AML-193 (cell line): ENCODE results near the gene EEF2K.

Experiments
- DNase-seq, 2 experiments: peaks; one replicate each; lab custom pipeline; 2025; lab: John Stamatoyannopoulos, UW

The EEF2K gene

DNA sequence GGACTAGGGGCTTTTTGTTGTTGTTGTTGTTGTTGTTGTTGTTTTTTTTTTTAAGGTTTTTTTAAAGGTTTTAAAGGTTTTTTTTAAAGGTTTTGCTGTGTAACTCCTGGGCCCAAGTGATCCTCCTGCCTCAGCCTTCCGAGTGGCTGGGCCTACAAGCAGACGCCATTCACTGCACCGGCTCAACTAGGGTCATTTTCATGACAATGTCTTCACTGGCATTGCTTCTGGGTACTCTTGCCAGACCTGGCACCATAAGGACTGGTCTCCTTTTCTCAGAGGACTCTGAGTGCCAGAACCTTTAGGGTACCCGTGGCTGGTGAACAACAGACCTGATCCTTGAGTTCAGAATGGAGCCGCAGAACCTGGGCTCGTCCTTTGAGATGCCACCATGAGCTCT lies 111.5 kb downstream of the EEF2K start:
- no peak for DNase-seq

DNA sequence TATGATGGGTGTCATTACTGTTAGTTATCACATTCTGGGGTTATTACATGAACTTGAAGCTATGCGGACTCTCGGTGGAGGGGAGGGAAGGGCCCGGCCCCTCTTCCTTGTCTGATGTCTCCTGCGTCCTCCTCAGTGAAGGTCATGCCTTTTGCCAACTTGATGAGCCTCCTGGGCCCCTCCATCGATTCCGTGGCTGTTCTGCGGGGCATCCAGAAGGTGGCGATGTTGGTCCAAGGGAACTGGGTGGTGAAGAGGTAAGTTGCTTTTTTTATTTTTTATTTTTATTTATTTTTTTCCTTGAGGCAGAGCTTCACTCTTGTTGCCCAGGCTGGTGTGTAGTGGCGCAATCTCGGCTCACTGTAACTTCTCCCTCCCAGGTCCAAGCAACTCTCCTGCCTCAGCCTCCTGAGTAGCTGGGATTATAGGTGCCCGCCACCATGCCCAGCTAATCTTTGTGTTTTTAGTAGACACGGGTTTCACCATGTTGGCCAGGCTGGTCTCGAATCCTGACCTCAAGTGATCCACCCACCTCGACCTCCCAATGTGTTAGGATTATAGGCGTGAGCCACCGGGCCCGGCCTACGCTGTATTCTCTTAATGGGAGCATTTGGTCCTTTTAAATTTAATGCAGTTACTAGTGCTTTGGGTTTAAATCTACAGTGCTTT lies 112.7 kb downstream of the EEF2K start:
- peak; percentile 25 to 33 for DNase-seq

- DNase-seq = no peak
Measured at GRCh38 chr16:22320572-22321339, 114.7 kb downstream of the EEF2K start.

GRCh38 chr16:22321340-22322001 lies 115.4 kb downstream of the EEF2K start:
- peak; percentile 44 to 64 for DNase-seq

GRCh38 chr16:22322021-22322471 lies 116.0 kb downstream of the EEF2K start:
- DNase-seq = no peak

DNA sequence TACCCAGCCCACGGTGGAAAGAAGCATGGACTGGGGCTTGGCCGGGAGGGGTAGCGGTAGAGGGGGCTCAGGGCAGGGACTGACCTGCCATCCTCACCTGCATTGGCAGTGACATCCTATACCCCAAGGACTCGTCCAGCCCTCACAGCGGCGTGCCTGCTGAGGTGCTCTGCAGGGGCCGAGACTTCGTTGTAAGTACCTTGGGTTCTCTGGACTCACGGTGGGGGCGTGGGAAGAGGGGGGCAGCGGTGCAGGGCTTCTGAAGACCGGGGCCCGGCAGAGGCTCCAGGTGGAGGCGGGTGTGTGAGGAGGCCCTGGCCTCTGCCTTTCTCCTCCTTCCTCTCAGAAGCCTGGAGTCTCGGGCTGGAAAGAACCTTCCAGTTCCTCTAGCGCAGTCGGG lies 116.7 kb downstream of the EEF2K start:
- no peak for DNase-seq

GRCh38 chr16:22323173-22323958 lies 117.3 kb downstream of the EEF2K start:
- DNase-seq = no peak

GRCh38 chr16:22323959-22324786 lies 118.1 kb downstream of the EEF2K start:
- no peak for DNase-seq

GRCh38 chr16:22324787-22325597 lies 118.9 kb downstream of the EEF2K start:
- DNase-seq = no peak

DNA sequence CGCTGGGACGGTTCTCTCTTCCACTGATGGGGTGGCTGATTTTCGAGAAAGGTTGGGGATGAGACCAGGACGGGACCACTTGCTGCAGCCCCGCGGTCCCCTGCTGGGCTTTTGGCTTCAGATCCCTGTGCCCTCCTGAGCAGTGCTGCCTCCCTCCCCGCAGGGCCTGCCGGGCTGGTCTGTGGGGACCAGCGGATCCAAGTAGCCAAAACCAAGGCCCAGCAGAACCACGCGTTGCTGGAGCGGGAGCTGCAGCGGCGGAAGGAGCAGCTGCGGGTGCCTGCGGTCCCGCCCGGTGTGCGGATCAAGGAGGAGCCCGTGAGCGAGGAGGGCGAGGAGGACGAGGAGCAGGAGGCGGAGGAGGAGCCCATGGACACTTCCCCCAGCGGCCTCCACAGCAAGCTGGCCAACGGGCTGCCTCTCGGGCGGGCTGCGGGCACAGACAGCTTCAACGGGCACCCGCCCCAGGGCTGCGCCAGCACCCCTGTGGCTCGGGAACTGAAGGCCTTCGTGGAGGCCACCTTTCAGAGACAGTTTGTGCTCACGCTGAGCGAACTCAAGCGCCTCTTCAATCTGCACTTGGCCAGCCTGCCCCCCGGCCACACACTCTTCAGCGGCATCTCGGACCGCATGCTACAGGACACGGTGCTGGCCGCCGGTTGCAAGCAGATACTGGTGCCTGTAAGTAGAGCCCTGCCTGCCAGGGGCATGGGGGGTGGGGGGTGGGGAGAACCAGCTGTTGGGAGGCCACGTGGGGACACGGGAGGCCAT lies 119.7 kb downstream of the EEF2K start:
- DNase-seq = no peak

DNA sequence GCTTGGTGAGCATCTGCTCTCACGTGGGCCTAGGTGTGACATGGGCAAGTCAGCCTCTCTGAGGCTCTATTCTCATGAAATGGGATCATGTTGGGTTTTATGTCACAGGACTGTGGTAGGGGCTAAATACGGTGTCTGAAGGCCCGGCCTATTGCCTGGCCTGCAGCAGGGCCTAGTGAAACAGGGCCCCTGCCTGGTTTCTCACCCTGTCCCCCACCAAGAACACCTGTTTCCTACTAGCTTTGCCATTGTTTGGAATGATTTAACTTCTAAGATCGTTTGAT lies 120.2 kb downstream of the EEF2K start:
- no peak for DNase-seq

DNA sequence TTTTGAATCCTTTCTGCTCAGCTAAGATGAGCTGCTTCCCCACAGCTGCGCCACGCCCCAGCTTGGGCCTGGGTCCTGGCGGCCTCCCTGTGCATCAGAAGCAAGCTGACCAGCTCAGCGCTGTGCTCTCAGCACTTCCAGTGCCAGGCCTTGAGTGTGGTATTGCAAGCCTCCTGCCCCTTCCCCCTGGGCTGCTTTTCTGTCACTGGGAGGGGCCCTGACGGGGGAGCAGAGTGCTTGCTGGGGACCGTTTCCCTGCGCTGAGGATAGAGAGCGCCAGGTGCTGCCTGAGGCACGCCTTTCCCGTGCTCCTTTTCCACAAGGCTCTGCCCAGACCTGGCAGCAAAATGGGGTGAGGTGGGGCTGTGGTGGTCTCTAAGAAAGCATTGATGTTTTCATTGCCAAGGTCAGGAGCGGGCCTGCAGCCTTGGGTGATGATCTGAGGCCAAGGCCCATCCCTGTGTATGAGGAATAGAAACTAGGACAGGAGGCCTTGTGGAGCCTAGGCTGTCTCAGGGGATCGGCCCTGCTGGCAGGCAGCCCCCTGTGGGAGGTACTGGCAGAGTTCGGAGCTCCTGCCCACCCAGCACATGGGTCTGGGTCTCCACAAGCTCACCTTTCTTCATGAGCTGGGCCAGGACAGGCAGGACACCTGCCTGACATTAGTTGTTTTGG lies 120.8 kb downstream of the EEF2K start:
- no peak for DNase-seq

GRCh38 chr16:22327446-22327775 lies 121.3 kb downstream of the EEF2K start:
- no peak for DNase-seq

GRCh38 chr16:22328081-22328725 lies 122.1 kb downstream of the EEF2K start:
- DNase-seq = no peak

DNA sequence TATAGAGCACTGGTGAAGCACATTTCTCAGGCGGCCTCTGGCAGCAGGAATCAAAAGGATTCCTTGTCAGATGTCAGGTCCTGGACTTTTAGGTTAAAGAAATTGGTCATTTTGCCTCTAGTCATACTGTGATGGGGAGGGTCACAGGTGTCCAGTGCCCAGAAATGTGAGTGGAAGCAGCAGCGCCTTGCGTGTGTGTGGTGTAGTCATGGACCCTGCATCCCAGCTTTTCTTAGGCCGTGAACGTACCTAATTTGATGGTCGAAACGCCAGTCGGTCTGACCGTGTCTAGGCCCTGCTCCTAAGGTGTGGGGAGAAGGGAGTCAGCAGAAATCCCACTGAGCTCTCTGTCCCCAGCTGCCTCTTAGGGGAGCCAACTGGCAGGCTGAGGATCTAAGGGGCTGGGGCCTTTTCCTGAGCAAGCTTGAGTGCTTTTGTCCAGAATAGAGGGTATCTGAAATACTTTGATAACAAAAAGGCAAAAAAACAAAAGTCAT lies 123.2 kb downstream of the EEF2K start:
- DNase-seq = no peak

- no peak for DNase-seq
Measured at GRCh38 chr16:22330326-22330725, 124.2 kb downstream of the EEF2K start.

- no peak for DNase-seq
Measured at GRCh38 chr16:22333457-22333994, 127.4 kb downstream of the EEF2K start.

DNA sequence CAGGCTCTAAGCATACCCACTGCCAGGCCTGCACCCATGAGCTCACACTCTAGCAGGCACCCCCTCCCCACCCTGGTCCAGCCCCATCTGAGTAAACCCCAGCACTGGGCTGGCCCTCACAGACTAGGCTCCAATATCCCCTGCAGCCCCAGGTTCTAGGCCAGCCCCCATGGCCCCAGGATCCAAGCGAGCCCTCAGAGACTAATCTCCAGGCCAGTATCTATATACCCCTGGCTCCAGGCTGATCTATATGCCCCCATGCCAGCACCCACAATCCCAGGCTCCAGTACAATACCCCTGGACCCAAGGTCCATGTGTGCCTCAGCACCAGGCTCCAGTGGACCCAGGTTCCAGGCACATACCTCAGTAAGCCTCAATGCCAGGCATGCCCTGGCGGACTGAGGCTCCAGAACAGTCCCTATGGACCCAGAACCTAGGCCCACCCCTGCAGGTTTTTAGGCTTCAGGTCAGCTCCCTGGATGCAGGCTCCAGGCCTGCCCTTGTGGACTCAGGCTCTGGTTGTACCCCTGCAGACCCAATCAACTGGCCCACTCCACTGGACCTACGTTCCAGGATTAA lies 129.7 kb downstream of the EEF2K start:
- DNase-seq = no peak
